ENCODE data around the gene LRRC14B. TPM values are rescaled to one million over a fixed set of nuclear protein-coding genes. Genes with fewer than 3 reads are reported as not detected.

The LRRC14B gene
- total and polyA plus RNA-seq, 2 experiments from 2014 or later, result not detected

GRCh38 chr5:201672-202071 is 10.4 kb downstream of the LRRC14B start:
- no peak overlapping the region for H3K4me3 ChIP-seq
- DNase-seq (ENCODE audit: low spot score), result no peak
- H3K27ac Mint-ChIP-seq, result no peak overlapping the region
- peaks cover 11% of the 10 kb centered on the region for H3F3A ChIP-seq (replicated peaks; ENCODE audit: low read depth)
- no peaks in the 10 kb centered on the region for H3K36me3 ChIP-seq (ENCODE audit: insufficient read depth)
- H3K9me3 Mint-ChIP-seq, result no peaks in the 10 kb centered on the region
- peaks cover 7% of the 10 kb centered on the region for H4K20me1 ChIP-seq (replicated peaks; ENCODE audit: insufficient read depth)
- peaks cover 30% of the 10 kb centered on the region for H3K36me3 Mint-ChIP-seq (ENCODE audit: low read depth)
- no peak overlapping the region for H3K4me2 ChIP-seq
- no peak overlapping the region; the same call in 2 of the 3 replicates for H3K4me3 Mint-ChIP-seq
- H3K9me2 ChIP-seq (ENCODE audit: insufficient read depth), result no peaks in the 10 kb centered on the region
- H3K4me1 Mint-ChIP-seq, result peaks cover 19% of the 10 kb centered on the region
- H2AFZ ChIP-seq, result no peak overlapping the region
- H3K4me1 ChIP-seq (ENCODE audit: insufficient read depth), result no peaks in the 10 kb centered on the region; the same call in 1 of the 2 replicates
- H3K79me2 ChIP-seq (replicated peaks; ENCODE audit: insufficient read depth), result peaks cover 16% of the 10 kb centered on the region
- H3K27me3 ChIP-seq (ENCODE audit: insufficient read depth), result no peaks in the 10 kb centered on the region
- TF ChIP-seq EZH2 (IDR thresholded peaks at IDR 0.05; ENCODE audit: low read depth, unreplicated experiment) (no peak), ZNF462 (CRISPR knock-in tag; IDR thresholded peaks at IDR 0.05) (no peak), EZH2phosphoT487 (IDR thresholded peaks at IDR 0.05; ENCODE audit: unreplicated experiment) (no peak)
- TF ChIP-seq, protein P1, sequence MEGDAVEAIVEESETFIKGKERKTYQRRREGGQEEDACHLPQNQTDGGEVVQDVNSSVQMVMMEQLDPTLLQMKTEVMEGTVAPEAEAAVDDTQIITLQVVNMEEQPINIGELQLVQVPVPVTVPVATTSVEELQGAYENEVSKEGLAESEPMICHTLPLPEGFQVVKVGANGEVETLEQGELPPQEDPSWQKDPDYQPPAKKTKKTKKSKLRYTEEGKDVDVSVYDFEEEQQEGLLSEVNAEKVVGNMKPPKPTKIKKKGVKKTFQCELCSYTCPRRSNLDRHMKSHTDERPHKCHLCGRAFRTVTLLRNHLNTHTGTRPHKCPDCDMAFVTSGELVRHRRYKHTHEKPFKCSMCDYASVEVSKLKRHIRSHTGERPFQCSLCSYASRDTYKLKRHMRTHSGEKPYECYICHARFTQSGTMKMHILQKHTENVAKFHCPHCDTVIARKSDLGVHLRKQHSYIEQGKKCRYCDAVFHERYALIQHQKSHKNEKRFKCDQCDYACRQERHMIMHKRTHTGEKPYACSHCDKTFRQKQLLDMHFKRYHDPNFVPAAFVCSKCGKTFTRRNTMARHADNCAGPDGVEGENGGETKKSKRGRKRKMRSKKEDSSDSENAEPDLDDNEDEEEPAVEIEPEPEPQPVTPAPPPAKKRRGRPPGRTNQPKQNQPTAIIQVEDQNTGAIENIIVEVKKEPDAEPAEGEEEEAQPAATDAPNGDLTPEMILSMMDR (conservative IDR thresholded peaks at IDR 0.05; ENCODE audit: low read depth in 2 of 2), result no peak
- ATAC-seq, result no peak; the same call in 2 of the 3 replicates
- H3K27me3 Mint-ChIP-seq (ENCODE audit: insufficient read depth, low read depth, poor library complexity), result peaks cover 13% of the 10 kb centered on the region
- no peak overlapping the region for H3K27ac ChIP-seq (ENCODE audit: low read depth)

Data from GM23338 (cell line).